Measurements from ENCODE around the gene AKAP8L. TPM values are rescaled to one million over a fixed set of nuclear protein-coding genes. Genes with fewer than 3 reads are reported as not detected.
A peak's percentile ranks its signal among the peaks of the same experiment; 100 is the strongest.

The AKAP8L gene
- total RNA-seq, 1 donor = 61.3 TPM

DNA sequence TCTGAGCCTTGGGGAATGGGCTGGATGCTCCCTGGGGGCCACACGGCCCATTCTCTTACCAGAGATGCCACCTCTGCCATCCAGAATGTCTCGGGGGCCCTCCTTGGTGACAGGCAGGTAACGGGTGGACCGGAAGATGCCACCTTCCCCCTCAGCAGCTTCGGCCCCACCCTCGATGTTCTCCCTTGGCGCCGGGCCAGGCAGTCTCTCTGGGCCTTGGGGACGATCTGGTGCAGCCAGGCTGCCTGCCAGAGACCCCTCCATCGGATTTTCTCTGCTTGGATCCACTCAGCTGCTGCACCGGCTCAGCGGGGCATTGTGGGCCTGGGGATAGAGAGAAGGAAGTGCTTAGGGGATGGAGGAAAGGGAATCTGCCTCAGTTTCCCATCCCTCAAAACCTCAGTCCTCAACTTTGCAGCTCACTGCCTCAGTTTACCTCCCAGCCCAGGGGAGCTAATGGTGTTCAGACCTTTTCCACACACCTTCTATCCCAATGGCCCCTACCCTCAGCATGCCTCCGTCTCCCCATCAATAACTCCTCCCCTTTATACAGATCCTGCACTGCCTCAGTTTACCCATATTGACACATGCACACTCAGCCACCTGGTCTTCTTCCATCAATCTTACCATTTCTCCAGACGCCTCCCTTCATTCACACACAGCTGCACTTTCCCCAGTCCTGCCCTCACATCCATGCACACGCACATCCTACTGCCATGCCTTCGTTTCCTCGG, 29.4 kb upstream of the AKAP8L start:
- DNase-seq (ENCODE audit: low read depth) = no peak
- TF ChIP-seq, protein P1, sequence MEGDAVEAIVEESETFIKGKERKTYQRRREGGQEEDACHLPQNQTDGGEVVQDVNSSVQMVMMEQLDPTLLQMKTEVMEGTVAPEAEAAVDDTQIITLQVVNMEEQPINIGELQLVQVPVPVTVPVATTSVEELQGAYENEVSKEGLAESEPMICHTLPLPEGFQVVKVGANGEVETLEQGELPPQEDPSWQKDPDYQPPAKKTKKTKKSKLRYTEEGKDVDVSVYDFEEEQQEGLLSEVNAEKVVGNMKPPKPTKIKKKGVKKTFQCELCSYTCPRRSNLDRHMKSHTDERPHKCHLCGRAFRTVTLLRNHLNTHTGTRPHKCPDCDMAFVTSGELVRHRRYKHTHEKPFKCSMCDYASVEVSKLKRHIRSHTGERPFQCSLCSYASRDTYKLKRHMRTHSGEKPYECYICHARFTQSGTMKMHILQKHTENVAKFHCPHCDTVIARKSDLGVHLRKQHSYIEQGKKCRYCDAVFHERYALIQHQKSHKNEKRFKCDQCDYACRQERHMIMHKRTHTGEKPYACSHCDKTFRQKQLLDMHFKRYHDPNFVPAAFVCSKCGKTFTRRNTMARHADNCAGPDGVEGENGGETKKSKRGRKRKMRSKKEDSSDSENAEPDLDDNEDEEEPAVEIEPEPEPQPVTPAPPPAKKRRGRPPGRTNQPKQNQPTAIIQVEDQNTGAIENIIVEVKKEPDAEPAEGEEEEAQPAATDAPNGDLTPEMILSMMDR (IDR thresholded peaks at IDR 0.05; ENCODE audit: insufficient read depth, low read depth, low read length) = no peak
- H3K4me3 ChIP-seq (ENCODE audit: low read depth, low read length) = peak overlapping the region; percentile 74

DNA sequence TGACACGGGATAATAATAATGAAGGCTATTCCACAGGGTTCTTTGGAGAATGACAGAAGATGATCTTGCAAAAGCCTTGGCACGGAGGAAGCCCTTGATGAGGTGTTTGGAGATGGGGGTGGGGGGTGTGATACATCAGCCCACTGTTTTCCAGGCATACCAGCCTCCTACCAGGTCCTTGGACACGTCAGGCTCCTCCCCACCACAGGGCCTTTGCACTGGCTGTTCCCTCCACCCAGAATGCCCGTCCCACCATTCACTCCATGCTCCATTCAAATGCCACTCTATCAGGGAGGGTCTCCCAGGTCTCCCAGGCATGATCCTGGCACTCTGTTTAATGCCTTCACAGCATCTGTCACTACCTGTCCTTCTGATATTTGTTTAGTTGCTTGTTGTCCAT, 28.3 kb upstream of the AKAP8L start:
- no peak for DNase-seq (ENCODE audit: low read depth)
- H3K4me3 ChIP-seq (ENCODE audit: low read depth, low read length) = no peak overlapping the region
- TF ChIP-seq, protein P1 (IDR thresholded peaks at IDR 0.05; ENCODE audit: insufficient read depth, low read depth, low read length) = no peak

DNA sequence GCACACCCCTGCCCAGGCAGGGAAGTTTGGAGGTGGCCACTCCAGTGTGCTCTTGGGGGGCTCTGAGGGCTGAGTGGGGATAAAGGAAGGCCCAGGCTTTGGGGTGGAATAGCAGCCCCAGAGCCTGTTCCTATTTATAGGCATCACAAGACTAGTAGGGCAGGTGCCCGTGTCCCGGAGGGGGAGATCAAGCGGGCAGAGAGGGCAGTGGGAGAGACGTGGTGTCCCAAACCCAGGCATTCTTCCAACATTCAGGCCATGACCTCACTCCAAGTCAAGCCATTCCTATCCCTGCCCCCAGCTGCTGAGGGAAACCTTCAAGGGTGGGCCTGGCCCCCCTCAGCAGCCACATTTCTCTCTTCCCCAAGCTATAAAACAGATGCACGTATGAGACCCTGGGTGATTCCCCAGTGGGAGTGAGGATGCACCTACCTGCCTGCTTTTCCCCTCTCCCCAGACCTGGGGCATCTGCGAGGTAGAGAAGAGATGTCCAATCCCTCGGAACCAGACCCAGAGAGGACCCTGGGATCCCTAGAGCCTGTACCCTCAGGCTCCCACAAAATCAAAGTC, 27.1 kb upstream of the AKAP8L start:
- TF ChIP-seq, protein P1 (IDR thresholded peaks at IDR 0.05; ENCODE audit: insufficient read depth, low read depth, low read length) = no peak
- no peak for DNase-seq (ENCODE audit: low read depth)
- no peak overlapping the region for H3K4me3 ChIP-seq (ENCODE audit: low read depth, low read length)

GRCh38 chr19:15445227-15445605, 26.4 kb upstream of the AKAP8L start:
- H3K4me3 ChIP-seq (ENCODE audit: low read depth, low read length) = no peak overlapping the region
- no peak for DNase-seq (ENCODE audit: low read depth)
- TF ChIP-seq, protein P1 (IDR thresholded peaks at IDR 0.05; ENCODE audit: insufficient read depth, low read depth, low read length) = no peak

GRCh38 chr19:15444505-15445226, 25.9 kb upstream of the AKAP8L start:
- no peak overlapping the region for H3K4me3 ChIP-seq (ENCODE audit: low read depth, low read length)
- TF ChIP-seq, protein P1 (IDR thresholded peaks at IDR 0.05; ENCODE audit: insufficient read depth, low read depth, low read length) = no peak
- no peak for DNase-seq (ENCODE audit: low read depth)

- H3K4me3 ChIP-seq (ENCODE audit: low read depth, low read length) = no peak overlapping the region
- no peak for DNase-seq (ENCODE audit: low read depth)
- TF ChIP-seq, protein P1 (IDR thresholded peaks at IDR 0.05; ENCODE audit: insufficient read depth, low read depth, low read length) = no peak
Observed at GRCh38 chr19:15443838-15444237, 25.1 kb upstream of the AKAP8L start.

Measured in fibroblast of villous mesenchyme (primary cell).